GM18951 (cell line): Measurements from ENCODE around the gene LRTM2.

Experiments
- POLR2A ChIP-seq: IDR thresholded peaks from 4 replicates; pipeline ENCODE4 v1.6.1; 2011; ENCODE audit warnings: mild to moderate bottlenecking; ENCODE audit not compliant: insufficient read length, insufficient read depth; ENCODE audit errors: extremely low read depth
- in situ Hi-C: fragments of 300-500 bp; cut with MboI; formaldehyde crosslinking; loops from one replicate; pipeline ENCODE4 v1.12.0; 2022; ENCODE audit warnings: low sequenced_read_pairs, mixed read lengths, inconsistent platforms; ENCODE audit not compliant: unreplicated experiment

Gene LRTM2

GRCh38 chr12:1881301-1881700 is 60.9 kb downstream of the LRTM2 start:
- in situ Hi-C loops = no loop called here
- TF ChIP-seq POLR2A = no peak

DNA sequence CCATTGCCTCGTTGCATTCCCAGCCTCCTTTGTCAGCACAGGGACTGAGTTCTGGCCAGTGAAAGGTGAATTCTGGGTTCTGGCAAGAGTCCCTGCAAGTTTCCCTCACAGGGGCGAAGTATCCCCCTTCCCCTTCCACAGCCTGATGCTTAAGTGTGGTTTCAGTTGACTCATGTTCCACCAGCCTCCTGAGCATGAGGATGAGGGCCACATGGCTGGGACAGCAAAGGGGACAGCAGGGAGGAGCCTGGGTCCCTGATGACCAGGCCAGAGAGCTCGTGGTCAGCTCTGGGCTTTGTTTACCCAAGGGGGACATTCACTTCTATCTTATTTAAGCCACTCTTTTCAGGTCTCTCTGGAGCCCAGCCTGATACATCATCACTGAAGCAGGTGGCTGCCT is 61.6 kb downstream of the LRTM2 start:
- in situ Hi-C loops = no loop called here
- TF ChIP-seq POLR2A = no peak

DNA sequence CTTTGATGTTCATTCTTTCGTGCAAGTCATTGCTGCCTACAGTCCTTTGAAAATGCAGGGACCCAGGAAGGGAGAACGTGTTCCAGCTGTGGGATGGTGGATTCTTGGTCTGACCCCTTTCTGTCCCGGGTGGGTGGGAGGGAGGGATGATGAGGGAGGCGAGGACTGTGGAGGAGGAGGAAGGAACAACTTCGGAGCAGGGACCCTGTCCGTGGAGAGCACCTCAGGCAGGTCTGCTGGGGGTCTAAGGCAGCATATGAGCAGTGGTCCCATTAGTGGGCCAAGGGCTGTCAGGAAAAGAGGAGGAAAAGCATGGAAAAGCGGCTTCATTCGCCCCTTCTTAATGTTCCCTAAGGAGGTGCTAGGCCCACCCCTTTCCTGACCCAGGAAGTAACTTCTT is 62.0 kb downstream of the LRTM2 start:
- TF ChIP-seq POLR2A = no peak

GRCh38 chr12:1882850-1883470 is 62.6 kb downstream of the LRTM2 start:
- in situ Hi-C loops = no loop called here

More for the DNA sequence above, 62.0 kb downstream of the LRTM2 start:
- in situ Hi-C loops = no loop called here

DNA sequence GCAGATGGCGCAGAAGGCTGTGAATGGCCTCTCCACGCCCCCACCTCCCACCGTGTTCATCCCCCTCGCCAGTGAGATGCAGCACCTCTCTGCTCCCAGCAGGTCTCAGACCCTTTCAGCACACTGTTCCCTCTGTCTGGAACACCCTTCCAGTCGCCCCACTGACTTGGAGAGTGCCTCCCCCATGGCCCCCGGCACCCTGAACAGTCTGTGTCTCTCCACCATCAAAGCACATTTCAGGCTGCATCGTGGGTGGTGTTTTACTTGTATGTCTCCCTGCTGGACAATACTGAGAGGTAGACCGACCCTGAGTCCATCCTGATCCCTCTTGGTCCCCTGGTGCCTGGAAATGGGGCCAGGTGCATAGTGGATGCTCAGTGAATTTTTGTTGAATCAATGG is 63.1 kb downstream of the LRTM2 start:
- in situ Hi-C loops = no loop called here
- no peak for TF ChIP-seq POLR2A

More at GRCh38 chr12:1882850-1883470, 62.6 kb downstream of the LRTM2 start:
- no peak for TF ChIP-seq POLR2A

DNA sequence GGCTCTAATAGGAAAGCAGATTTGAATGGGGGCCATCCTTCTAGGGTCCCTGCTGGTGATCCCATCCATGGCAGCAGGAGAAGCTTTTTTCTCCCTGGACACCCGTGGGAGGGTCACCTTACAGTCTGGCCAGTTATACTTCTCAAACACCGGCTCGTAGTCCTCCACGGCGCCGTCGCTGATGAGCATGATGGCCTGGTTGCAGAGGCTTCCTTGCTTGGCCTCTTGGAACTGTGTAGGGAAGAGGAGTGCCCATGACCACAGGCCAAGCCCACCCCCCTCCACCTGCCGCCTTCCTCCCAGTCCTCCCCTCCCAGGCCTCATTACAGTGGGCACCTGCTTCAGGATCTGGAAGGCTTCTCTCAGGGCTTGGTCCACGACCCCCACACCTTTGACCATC is 64.3 kb downstream of the LRTM2 start:
- in situ Hi-C loops = no loop called here
- no peak for TF ChIP-seq POLR2A

DNA sequence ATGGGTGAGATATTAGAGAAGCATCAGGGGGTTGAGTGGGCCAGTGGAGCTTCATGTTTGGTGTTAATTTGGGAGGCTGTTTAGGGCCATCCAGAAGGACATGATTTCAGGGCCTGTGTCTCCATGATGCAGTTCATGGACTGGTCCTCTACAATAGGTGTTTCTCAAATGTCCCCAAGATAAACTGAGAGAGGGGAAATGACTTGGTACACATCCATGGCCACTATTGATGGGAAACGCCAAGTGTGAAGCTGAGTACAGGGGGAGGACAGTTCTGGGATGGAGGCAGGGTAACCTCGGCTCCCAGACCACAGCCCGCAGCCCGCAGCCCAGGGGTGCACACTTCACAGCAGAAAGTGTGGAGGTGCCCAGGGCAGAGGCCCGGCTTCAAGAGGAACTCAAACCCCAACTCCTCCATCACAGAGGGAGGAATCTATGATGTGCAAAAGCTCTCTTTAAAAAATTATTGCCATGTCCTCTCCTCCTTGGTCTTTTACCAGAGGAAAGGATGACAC is 64.8 kb downstream of the LRTM2 start:
- no peak for TF ChIP-seq POLR2A
- in situ Hi-C loops = no loop called here

DNA sequence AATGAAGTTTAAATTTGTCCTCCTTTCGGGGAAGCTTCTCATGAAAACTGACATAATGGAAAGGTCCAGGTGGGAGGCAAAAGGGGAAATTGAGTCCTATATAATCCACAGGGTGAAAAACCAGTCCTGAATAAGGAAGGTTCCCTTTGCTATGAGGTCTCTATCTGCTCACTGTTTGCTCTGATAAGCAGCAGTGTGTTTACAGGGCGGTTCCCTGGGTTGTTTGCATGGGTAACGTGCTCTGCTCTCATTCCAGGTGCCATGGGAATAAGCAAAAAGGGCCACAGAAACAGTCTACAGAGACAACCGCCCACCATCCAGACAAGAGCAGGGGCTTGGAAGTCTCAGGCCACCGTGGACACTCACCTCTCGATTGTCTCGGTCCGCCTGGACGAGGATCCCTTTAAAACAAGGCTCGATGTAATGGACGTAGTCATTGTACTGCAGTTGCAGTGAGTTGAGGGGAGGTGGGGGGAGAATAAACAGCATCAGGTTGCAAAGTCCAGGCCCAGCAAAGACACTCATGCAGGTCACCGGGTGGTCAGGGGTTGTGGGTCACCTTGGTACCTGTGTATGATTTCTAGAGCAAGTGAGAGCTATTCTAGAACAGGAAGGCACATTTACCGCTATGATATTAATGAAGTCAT is 65.4 kb downstream of the LRTM2 start:
- no peak for TF ChIP-seq POLR2A
- in situ Hi-C loops = no loop called here
